GM13976 (cell line): ENCODE measurements around the gene HCRTR1.
A peak's percentile ranks its signal among the peaks of the same experiment; 100 is the strongest.

Source experiments
- DNase-seq: peaks from one replicate; pipeline ENCODE4 v3.0.0; 2012; ENCODE audit warnings: low spot score
- CTCF ChIP-seq: IDR thresholded peaks from 2 replicates; pipeline ENCODE4 v1.5.1; 2012; ENCODE audit warnings: borderline replicate concordance, mild to moderate bottlenecking; ENCODE audit not compliant: insufficient read depth; ENCODE audit errors: extremely low read depth, missing control alignments, control extremely low read depth
- in situ Hi-C: fragments of 300-500 bp; cut with MboI; formaldehyde crosslinking; loops from one replicate; pipeline ENCODE4 v1.12.0; 2022; ENCODE audit warnings: low sequenced_read_pairs, mixed read lengths, inconsistent platforms; ENCODE audit not compliant: unreplicated experiment

HCRTR1 gene

DNA sequence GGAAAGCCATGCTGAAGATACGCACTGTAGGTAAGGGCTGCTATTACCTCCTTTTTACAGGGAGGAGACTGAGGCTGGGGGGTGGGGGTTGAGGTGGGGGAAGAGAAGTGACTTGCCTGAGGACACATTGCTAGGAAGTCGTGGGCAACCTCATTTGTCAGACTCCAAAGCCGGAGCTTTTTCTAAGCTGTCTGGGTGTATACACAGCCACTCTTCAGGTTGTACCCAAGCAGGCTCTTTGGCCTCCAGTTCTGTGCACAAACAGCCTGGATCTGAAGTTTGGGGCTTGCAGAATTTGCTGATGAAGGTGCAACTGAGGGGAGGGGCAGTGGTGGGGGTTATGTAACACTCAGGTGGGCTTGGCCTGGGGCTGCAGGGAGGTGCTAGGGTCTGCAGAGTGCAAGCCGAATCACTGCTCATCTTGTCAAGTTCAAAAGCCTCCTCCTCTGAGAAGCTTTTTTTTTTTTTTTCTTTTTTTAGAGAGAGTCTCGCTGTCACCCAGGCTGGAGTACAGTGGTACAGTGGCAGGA lies 24.3 kb upstream of the HCRTR1 start:
- in situ Hi-C loops, result no loop called here
- no peak for DNase-seq
- no peak for TF ChIP-seq CTCF

- TF ChIP-seq CTCF, result peak; percentile 79
- in situ Hi-C loops, result no loop called here
- peak; percentile 79 for DNase-seq
Observed at GRCh38 chr1:31593770-31594632, 23.5 kb upstream of the HCRTR1 start.

GRCh38 chr1:31595836-31596736 lies 21.4 kb upstream of the HCRTR1 start:
- in situ Hi-C loops, result no loop called here

DNA sequence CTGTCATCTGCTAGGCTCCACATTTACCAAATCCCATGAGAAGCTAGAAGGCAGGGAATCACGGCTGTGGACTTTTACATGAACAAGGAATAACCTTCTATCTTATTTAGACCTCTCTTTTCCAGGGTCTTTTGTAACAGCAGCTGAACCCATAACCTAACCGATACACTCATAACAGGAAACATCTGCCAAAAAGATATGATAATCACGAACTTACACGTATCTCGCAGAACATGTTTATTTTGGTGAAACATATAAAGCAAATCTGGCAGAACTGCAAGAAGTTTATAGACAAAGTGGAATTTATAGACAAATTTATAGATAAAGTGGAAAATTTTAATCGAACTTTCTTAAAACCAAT lies 20.8 kb upstream of the HCRTR1 start:
- no peak for TF ChIP-seq CTCF
- DNase-seq, result peak; percentile 29
- in situ Hi-C loops, result no loop called here

More at GRCh38 chr1:31595836-31596736, 21.4 kb upstream of the HCRTR1 start:
- DNase-seq, result peak; percentile 13
- no peak for TF ChIP-seq CTCF

- no peak for DNase-seq
- in situ Hi-C loops, result no loop called here
- no peak for TF ChIP-seq CTCF
Observed at GRCh38 chr1:31598980-31599379, 18.5 kb upstream of the HCRTR1 start.

GRCh38 chr1:31600641-31601040 lies 16.8 kb upstream of the HCRTR1 start:
- in situ Hi-C loops, result no loop called here
- DNase-seq, result no peak
- TF ChIP-seq CTCF, result no peak
